Heart right ventricle (tissue), 16 donors: ENCODE measurements around the gene UCN2. TPM values are rescaled to one million over a fixed set of nuclear protein-coding genes. Genes with fewer than 3 reads are reported as not detected.

Source experiments
- ATAC-seq, 8 donors: fragments of 200-7000 bp; cut with Tn5 transposase; one replicate each; pipeline ENCODE4 v1.9.1; 2020; ENCODE audit warnings: mild to moderate bottlenecking in 8 of 8, moderate library complexity in 8 of 8, moderate number of reproducible peaks in 1 of 8
- DNase-seq, 2 donors: peaks; one replicate each; pipeline ENCODE4 v3.0.0-alpha.2; 2020
- H3K27ac ChIP-seq, 10 donors: fragments of 200-600 bp; sonication (generic) in 2 of 10; one replicate each; pipeline versions ENCODE4 v1.5.0 to v1.8.0; 2020 to 2022; ENCODE audit warnings: mild to moderate bottlenecking in 3 of 10
- H3K27me3 ChIP-seq, 7 donors: fragments of 200-600 bp; one replicate each; pipeline ENCODE4 v1.8.0; 2021 to 2022; ENCODE audit warnings: mild to moderate bottlenecking in 2 of 7
- H3K36me3 ChIP-seq, 9 donors: fragments of 200-600 bp; sonication (generic) in 1 of 9; one replicate each; pipeline versions ENCODE4 v1.5.0 to v1.8.0; 2020 to 2022; ENCODE audit warnings: mild to moderate bottlenecking in 2 of 9
- H3K4me1 ChIP-seq, 9 donors: fragments of 200-600 bp; sonication (generic) in 1 of 9; one replicate each; pipeline versions ENCODE4 v1.5.0 to v1.8.0; 2020 to 2022; ENCODE audit warnings: mild to moderate bottlenecking in 4 of 9
- H3K4me3 ChIP-seq, 10 donors: fragments of 200-600 bp; sonication (generic) in 2 of 10; one replicate each; pipeline versions ENCODE4 v1.5.0 to v1.8.0; 2020 to 2022; ENCODE audit warnings: mild to moderate bottlenecking in 7 of 10, moderate library complexity in 2 of 10
- H3K9me3 ChIP-seq, 11 donors: fragments of 200-600 bp in 10 of 11; sonication (generic) in 2 of 11; one replicate each; pipeline versions ENCODE4 v1.5.0 to v1.8.0; 2013 to 2022; ENCODE audit warnings: mild to moderate bottlenecking in 2 of 11, control low read depth in 1 of 11, moderate library complexity in 1 of 11
- CTCF ChIP-seq, 9 donors: fragments of 200-600 bp; sonication (generic) in 2 of 9; IDR thresholded peaks; one replicate each; pipeline versions ENCODE4 v1.5.0 to v1.8.0; 2021 to 2022; ENCODE audit warnings: antibody characterized with exemption in 9 of 9, mild to moderate bottlenecking in 5 of 9, moderate library complexity in 1 of 9
- WGBS, 2 donors: extraction: QIAGEN DNeasy Blood & Tissue Kit; methylation state at CpG; one replicate each; pipeline ENCODE4 v1.1.7; 2013; ENCODE audit warnings: inconsistent platforms in 1 of 2; 5-methylcytosine and 5-hydroxymethylcytosine counted together
- intact Hi-C, 10 donors: fragments of 100-400 bp; cut with DNase I; formaldehyde crosslinking; loops; one replicate each; pipeline versions ENCODE4 v1.11.1 to v1.14.2; 2022
- polyA plus RNA-seq, 2 donors: library from polyadenylated mRNA; stranded (reverse); fragments of 200-250 nt; gene quantifications; one replicate each; pipeline ENCODE4 v1.2.3, GENCODE V29; 2013
- total RNA-seq, 10 donors: library from RNA; stranded (reverse); fragmentation: NEBNext Ultra II Directional in 3 of 10; extraction: Animal tissue kit (Norgen Biotek cat#: 25700) in 3 of 10; gene quantifications; one replicate each; pipeline versions ENCODE4 v1.2.1 to v1.2.4, GENCODE V29; 2021 to 2023
- donor health status: Arrhythmogenic right ventricular cardiomyopathy.
- donor health status: ischemic (EF 13 %, LVEDD 7.1; RV severe dilation, severe dysfunction).
- donor health status: healthy with polysubstance abuse.
- donor health status: DM: no; HTN: yes; CAD: no.
- donor health status: DM: no; HTN: no; CAD: no.
- donor health status: ischemic (EF 25% LVEDD 6.9; RV normal size, moderate dysfunction).
- donor health status: ischemic (EF 25% LVEDD 5.7; RV mildly dilated, moderate dysfunction).
- donor health status: healthy.
- donor health status: DM: yes; HTN: yes; CAD: no.
- donor health status: Ischemic cardiomyopathy.
- donor health status: ischemic (EF 35%, LVEDD 5.7; RV mildly dilated, moderate dysfunction).
- donor health status: nonischemic (EF 11% LVEDD 7.7; RV severe dilation, severe dysfunction).
- donor health status: DM: yes; HTN: yes; CAD: no.
- donor health status: PGD.
- donor health status: ischemic (EF 29% LVEDD 5.4; RV normal size, mild dysfunction).
- donor health status: nonischemic (EF 23%, LVEDD 6.1; RV moderate dilation, normal function).

UCN2 gene
- total and polyA plus RNA-seq, 12 donors: 0.06 to 0.77 (median 0.21) TPM; not detected in 6

GRCh38 chr3:48592519-48593087, 29.0 kb upstream of the UCN2 start:
- Histone ChIP-seq H3K36me3 (peaks cover 0 to 3% (median 0%) of the 10 kb centered on the region in 9 donors), H3K27me3 (peaks cover 0 to 28% (median 0%) of the 10 kb centered on the region in 7 donors), H3K4me3 (no peak overlapping the region), H3K9me3 (no peaks in the 10 kb centered on the region), H3K27ac (no peak overlapping the region), H3K4me1 (peaks cover 15 to 37% (median 32%) of the 10 kb centered on the region in 9 donors)
- intact Hi-C loops: no loop called here
- no peak for ATAC-seq
- 92 to 93% methylated on average over 21 of the region's 21 CpGs for WGBS, 2 donors
- DNase-seq: no peak
- no peak for TF ChIP-seq CTCF (IDR thresholded peaks at IDR 0.05)

- Histone ChIP-seq H3K36me3 (peaks cover 0 to 4% (median 0%) of the 10 kb centered on the region in 9 donors), H3K27me3 (peaks cover 0 to 28% (median 0%) of the 10 kb centered on the region in 7 donors), H3K9me3 (no peaks in the 10 kb centered on the region), H3K27ac (no peak overlapping the region), H3K4me1 (peaks cover 12 to 31% (median 26%) of the 10 kb centered on the region in 9 donors), H3K4me3 (no peak overlapping the region)
- DNase-seq: no peak
- intact Hi-C loops: no loop called here
- TF ChIP-seq CTCF (IDR thresholded peaks at IDR 0.05): no peak
- no peak for ATAC-seq
- 93 to 95% methylated on average over 22 of the region's 22 CpGs for WGBS, 2 donors
Measured at GRCh38 chr3:48591886-48592518, 28.4 kb upstream of the UCN2 start.

GRCh38 chr3:48591436-48591835, 27.9 kb upstream of the UCN2 start:
- Histone ChIP-seq H3K4me3 (no peak overlapping the region), H3K27ac (no peak overlapping the region), H3K27me3 (peaks cover 0 to 28% (median 0%) of the 10 kb centered on the region in 7 donors), H3K9me3 (no peaks in the 10 kb centered on the region), H3K4me1 (peaks cover 8 to 25% (median 21%) of the 10 kb centered on the region in 9 donors), H3K36me3 (peaks cover 0 to 8% (median 0%) of the 10 kb centered on the region in 9 donors)
- ATAC-seq (no peak), DNase-seq (no peak)
- 89 to 91% methylated on average over 14 of the region's 14 CpGs for WGBS, 2 donors
- intact Hi-C loops: no loop called here
- TF ChIP-seq CTCF (IDR thresholded peaks at IDR 0.05): no peak

- WGBS, 2 donors: 72 to 75% methylated on average over 15 of the region's 15 CpGs
- intact Hi-C loops: no loop called here
Measured at GRCh38 chr3:48588230-48588629, 24.6 kb upstream of the UCN2 start.

More at GRCh38 chr3:48588230-48588629, 24.6 kb upstream of the UCN2 start:
- DNase-seq (no peak), ATAC-seq (no peak)
- peaks cover 0 to 29% (median 0%) of the 10 kb centered on the region in 9 donors for H3K36me3 ChIP-seq
- no peaks in the 10 kb centered on the region for H3K4me1 ChIP-seq
- TF ChIP-seq CTCF (IDR thresholded peaks at IDR 0.05): no peak
- no peaks in the 10 kb centered on the region for H3K27me3 ChIP-seq
- H3K27ac ChIP-seq: no peak overlapping the region
- H3K4me3 ChIP-seq: no peak overlapping the region
- H3K9me3 ChIP-seq: no peaks in the 10 kb centered on the region
